NB4 (cell line): Measurements from ENCODE around the gene PDLIM5.

Experiments
- TF ChIP-seq, protein P1 (sequence below): IDR thresholded peaks from 2 replicates; pipeline ENCODE4 v1.6.1; 2011; ENCODE audit warnings: low read depth, low read length
- TF ChIP-seq, protein P2 (sequence below): IDR thresholded peaks from one replicate; pipeline ENCODE4 v1.5.1; 2012; ENCODE audit warnings: low read depth, low read length

DNA sequence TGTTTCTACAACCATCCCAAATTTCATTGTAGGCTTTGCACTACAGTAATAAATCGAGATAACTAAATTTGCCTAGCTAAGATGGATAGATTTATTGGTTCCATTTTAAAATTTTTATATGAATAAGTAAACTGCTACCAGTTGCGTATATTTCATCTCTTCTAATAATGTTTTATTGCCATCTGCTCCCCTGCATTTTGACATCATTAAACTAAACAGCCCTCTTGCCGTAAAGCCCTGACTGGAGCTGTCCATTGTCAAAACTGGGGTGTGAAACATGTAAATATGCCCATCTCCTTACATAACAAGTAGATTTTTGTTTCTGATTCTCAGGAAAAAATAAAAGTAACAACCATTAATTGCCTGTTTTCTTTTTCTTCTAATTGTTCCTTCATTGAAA lies 175.2 kb downstream of the PDLIM5 start:
- TF ChIP-seq, protein P1, sequence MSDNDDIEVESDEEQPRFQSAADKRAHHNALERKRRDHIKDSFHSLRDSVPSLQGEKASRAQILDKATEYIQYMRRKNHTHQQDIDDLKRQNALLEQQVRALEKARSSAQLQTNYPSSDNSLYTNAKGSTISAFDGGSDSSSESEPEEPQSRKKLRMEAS, result no peak
- TF ChIP-seq, protein P2, sequence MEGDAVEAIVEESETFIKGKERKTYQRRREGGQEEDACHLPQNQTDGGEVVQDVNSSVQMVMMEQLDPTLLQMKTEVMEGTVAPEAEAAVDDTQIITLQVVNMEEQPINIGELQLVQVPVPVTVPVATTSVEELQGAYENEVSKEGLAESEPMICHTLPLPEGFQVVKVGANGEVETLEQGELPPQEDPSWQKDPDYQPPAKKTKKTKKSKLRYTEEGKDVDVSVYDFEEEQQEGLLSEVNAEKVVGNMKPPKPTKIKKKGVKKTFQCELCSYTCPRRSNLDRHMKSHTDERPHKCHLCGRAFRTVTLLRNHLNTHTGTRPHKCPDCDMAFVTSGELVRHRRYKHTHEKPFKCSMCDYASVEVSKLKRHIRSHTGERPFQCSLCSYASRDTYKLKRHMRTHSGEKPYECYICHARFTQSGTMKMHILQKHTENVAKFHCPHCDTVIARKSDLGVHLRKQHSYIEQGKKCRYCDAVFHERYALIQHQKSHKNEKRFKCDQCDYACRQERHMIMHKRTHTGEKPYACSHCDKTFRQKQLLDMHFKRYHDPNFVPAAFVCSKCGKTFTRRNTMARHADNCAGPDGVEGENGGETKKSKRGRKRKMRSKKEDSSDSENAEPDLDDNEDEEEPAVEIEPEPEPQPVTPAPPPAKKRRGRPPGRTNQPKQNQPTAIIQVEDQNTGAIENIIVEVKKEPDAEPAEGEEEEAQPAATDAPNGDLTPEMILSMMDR, result no peak
